ENCODE data around the gene MCOLN1.

MCOLN1 gene

DNA sequence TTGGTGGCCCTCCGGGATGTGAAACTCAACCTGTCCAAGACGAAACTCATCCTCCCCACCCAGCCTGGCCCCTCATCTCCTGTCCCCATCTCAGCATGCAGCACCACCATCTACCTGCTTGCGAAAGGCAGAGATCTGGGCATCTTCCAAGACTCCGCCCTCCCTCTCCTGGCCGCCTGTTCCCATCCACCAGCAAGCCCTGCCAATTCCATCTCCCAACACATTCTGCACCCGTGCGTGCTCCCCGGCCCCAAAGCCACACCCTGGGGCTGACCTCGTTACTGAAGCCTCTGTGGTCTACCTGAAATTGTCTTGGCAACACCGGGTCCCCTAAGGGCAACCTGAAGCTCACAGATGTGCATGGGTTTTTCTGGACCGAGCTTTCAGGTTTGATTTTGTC lies 60.0 kb downstream of the MCOLN1 start:
- no peaks in the 10 kb centered on the region for H3K9me3 Mint-ChIP-seq
- no peak overlapping the region for H3K27ac Mint-ChIP-seq
- H3K4me3 Mint-ChIP-seq = no peak overlapping the region
- no peaks in the 10 kb centered on the region for H3K4me1 Mint-ChIP-seq (ENCODE audit: low read depth)
- H3K36me3 Mint-ChIP-seq (ENCODE audit: low read depth) = no peaks in the 10 kb centered on the region
- H3K27me3 Mint-ChIP-seq (ENCODE audit: low read depth) = no peaks in the 10 kb centered on the region
